ENCODE data around the gene TBC1D22A.
"Not testable (repeated sequence)": the region's sequence is repeated elsewhere in the genome, so short reads cannot be mapped to it uniquely, and the experiment has no call there.

The TBC1D22A gene

GRCh38 chr22:46967445-46968358 lies 205.3 kb downstream of the TBC1D22A start:
- no peak for DNase-seq (ENCODE audit: low read depth in 1 of 2, low spot score in 1 of 2)

DNA sequence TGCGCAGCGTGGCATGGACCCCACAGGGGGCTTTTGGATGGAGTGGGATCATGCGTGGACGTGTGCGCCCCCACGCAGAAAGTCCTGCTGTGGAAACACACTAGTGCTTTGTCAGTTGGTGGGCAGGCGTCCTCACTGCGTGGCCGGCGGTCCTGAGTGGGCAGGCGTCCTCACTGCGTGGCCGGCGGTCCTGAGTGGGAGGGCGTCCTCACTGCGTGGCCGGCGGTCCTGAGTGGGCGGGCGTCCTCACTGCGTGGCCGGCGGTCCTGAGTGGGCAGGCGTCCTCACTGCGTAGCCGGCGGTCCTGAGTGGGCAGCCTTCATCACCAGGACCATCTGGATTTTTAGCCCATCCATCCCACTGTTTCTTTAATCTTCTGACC lies 205.9 kb downstream of the TBC1D22A start:
- no peak for DNase-seq (ENCODE audit: low read depth in 1 of 2, low spot score in 1 of 2)

DNA sequence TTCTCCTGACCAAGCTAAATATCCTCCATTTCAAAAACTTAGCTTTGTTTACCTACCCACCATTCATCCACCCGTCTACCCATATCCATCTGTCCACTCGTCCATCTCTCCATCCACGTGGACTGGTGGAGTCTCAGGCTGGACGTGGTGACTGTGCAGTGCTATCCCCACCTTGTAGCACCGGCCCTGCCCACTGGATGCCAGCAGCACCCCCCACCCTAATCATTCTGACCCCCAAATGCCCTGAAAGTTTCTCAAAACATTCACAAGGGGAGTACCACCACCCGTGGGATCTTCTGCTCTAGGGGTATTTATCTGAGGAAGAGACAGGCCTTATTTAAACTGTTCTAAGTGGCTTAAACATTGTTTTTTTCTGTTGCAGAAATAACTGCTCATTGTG lies 206.4 kb downstream of the TBC1D22A start:
- DNase-seq (ENCODE audit: low read depth in 1 of 2, low spot score in 1 of 2): no peak

DNA sequence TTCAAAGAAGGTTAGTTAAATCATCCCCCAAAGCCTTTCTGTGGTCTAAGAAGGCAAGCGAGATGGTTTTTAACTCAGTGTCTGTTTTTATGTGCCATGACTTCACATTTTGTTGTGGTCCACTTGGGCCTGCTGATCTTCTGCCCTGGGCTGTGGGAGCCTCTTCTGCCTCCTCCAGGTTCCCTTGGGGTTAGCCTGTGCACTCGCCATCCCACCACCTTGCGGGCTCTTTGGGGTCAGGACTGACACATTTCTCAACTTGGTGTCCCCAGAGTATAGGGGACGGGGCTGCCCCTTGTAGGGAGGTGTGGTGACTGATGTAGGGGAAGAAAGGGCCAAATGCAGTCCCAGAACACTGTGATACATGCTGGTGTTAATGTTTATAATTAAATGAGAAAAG lies 207.0 kb downstream of the TBC1D22A start:
- DNase-seq (ENCODE audit: low read depth in 1 of 2, low spot score in 1 of 2): no peak

DNA sequence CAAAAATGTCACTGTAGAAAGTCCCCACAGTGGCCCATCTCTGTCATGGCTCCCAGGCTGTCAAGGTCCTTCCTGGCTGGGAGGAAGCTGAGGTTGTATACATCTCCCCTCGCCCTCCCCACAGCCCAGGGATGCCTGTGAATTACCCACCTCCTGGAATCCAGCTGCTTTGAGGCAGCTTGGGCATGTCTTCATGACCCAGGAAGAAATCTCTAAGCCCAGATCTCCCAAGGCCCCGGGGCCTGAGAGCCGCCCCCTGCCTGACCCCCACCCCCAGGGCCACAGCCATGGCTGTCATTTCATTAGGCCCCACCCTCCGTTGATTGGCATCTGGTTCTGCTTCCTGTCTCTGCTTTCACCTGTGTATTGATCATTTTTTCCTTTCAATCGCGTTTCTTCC lies 207.5 kb downstream of the TBC1D22A start:
- no peak for DNase-seq (ENCODE audit: low read depth in 1 of 2, low spot score in 1 of 2)

- DNase-seq (ENCODE audit: low read depth in 1 of 2, low spot score in 1 of 2): no peak
Observed at GRCh38 chr22:46970411-46971098, 208.1 kb downstream of the TBC1D22A start.

- DNase-seq (ENCODE audit: low read depth in 1 of 2, low spot score in 1 of 2): no peak
Observed at GRCh38 chr22:46971099-46971763, 208.8 kb downstream of the TBC1D22A start.

DNA sequence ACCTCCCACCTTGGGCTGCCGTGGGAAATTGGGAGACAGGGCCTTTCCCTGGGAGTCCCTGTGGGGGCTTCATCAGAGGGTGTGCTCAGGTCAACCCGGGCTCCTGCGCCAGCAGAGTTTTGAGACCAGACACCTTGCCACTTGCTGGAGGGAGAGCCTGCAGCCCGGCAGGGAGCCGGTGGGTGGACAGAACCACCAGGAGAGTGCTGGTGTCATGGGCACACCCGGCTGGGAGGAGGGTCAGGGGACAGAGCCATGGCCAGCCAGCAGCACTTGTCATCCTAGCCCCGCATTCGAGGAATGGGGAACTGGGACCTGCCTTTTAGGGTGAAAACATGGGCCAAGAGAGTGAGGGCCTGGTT lies 209.3 kb downstream of the TBC1D22A start:
- no peak for DNase-seq (ENCODE audit: low read depth in 1 of 2, low spot score in 1 of 2)

DNA sequence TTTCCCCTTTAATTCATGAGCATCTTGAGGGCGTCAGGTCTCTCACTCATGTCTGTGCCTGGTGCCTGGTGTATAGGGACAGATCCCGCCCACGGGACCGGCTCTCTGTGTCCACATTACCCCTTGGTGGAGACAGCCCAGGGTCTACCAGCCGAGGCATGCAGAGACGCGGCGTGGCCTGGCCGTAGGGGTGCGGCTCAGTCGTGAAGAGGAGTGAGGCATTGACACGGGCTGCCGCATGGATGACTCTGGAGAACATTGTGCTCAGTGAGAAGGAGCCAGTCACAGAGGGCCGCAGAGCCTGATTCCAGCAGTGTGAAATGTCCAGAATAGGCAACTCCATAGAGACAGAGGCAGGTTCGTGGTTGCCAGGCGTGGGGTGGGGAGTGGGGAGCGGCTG lies 209.8 kb downstream of the TBC1D22A start:
- DNase-seq (ENCODE audit: low read depth in 1 of 2, low spot score in 1 of 2): no peak

DNA sequence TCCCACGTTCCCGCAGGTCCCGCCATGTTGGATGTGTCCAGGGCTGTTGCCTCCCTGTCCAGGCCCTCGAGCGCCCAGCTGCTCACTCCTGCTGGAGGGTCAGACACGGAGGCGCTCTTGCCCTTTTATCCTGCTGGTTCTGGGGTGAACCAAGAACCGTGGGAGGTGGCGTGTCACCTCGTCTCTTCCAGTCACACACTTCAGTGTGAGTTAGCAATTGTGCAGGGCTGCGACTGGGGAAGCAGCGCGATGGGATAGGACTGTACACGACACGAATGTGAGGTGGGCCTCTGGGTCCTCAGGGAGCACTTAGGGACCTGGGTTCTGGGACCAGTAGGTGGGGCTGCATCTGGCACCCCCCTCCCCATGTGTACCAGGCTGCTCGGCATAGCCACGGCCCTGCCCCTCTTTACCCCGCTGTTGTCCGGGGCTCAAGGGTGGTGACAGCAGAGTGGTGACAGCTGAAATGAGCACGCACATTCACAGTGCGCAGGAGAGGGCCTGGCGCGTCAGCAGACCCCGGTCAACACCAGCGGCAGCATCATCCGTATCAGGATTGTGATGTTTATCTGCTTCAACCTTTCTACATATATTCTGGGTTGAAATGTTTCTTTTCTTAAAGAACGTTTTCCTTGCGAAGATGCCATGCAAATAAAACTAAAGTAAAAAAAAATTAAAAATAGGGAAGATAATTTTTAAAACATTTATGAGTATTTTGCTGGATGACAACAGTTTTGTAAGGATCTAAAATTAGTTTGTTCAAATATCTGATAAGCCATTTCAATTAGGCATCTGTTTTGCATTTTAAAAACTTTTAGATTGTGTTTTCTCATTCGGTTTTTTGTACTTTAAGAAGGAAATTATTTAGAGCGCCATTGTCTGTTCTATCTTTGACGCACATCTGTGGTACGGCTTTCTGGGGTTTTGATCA lies 210.7 kb downstream of the TBC1D22A start:
- DNase-seq (ENCODE audit: low read depth in 1 of 2, low spot score in 1 of 2): no peak

GRCh38 chr22:46974077-46974476 lies 211.6 kb downstream of the TBC1D22A start:
- no peak for DNase-seq (ENCODE audit: low read depth in 1 of 2, low spot score in 1 of 2)

DNA sequence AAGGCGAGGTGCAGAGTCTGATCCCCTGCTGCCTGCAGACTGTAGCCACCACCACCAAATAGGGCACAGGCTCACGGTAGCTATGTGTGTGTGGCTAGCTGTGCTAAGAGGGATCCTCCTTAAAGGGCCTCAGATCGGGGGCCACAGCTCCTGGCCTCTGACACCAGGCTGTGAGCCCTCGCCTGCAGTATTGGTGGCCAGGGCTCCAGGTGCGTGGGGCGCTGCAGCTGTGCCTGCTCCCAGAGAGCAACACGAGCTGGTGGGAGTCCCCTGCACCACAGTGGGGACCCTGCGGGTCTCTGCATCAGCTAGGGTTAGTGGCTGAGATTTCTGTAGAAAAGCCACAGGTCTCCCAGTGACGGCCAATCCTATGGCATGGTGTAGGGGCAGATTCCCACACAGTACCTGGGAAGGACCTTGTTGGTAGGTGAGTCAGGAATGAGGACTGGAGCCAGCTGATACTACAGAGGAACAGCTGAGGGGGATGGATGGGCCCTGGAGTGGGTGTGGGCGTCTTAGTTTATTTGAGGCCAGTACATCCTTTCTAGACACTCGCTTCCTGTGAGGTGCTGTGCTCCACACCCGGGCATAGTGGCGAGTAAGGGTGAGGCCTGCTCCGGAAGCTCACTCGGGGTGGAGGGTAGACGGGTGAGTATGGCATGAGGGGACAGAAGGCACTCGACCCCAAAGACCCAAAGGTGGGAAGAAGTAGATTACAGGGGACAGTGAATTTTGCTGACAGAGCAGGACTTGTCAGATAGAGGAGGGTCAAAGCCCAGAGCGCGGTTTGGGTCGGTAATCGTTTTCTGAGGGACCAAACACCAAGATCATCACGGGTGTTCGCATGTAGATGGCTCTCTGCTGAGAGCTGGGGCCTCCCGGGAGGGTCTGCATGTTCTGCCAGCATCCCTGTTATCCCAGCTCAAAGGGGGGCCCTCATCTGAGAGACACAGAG lies 212.5 kb downstream of the TBC1D22A start:
- DNase-seq (ENCODE audit: low read depth in 1 of 2, low spot score in 1 of 2): no peak

GRCh38 chr22:46976143-46976542 lies 213.7 kb downstream of the TBC1D22A start:
- DNase-seq (ENCODE audit: low read depth in 1 of 2, low spot score in 1 of 2): no peak

DNA sequence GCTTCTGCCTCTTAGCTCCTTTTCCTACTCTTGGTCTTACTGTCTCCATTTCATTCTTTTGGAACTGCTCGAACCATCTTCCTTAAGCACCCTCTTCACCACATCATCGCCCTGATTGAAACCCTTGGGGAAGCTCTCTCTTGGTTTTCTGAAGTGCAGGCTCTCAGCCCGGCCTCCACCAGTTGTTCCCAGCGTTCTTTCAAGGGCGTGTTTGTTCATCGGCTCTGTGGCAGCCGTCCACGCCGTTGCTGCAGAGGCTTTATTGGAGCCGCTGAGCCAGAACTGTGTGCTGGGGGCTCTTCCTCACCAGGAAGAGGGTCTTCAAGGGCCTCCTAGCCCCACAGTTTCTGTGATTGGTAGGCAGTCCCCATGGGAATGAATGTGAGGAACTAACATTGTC lies 214.1 kb downstream of the TBC1D22A start:
- no peak for DNase-seq (ENCODE audit: low read depth in 1 of 2, low spot score in 1 of 2)

GRCh38 chr22:46977656-46978343 lies 215.3 kb downstream of the TBC1D22A start:
- DNase-seq (ENCODE audit: low read depth in 1 of 2, low spot score in 1 of 2): no peak

GRCh38 chr22:46978668-46979067 lies 216.2 kb downstream of the TBC1D22A start:
- DNase-seq (ENCODE audit: low read depth in 1 of 2, low spot score in 1 of 2): not testable (repeated sequence)

GRCh38 chr22:46979506-46979905 lies 217.1 kb downstream of the TBC1D22A start:
- DNase-seq (ENCODE audit: low read depth in 1 of 2, low spot score in 1 of 2): no peak

DNA sequence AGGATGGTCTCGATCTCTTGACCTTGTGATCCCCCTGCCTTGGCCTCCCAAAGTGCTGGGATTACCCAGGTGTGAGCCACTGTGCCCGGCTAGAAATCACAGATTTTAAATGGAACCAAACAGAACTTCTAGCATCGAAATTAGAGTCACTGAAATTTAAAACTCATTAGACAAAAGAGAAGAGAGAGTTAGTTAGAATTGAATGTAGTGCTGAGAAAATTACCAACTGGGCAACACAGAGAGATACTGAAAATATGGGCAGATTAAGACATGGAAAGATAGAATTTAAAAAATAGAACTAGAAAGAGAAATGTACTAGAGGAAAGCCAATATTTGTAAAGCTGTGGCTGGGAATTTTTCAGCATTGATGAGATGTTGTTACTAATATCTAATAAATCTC lies 217.9 kb downstream of the TBC1D22A start:
- DNase-seq (ENCODE audit: low read depth in 1 of 2, low spot score in 1 of 2): no peak

GRCh38 chr22:46982635-46983034 lies 220.2 kb downstream of the TBC1D22A start:
- no peak for DNase-seq (ENCODE audit: low read depth in 1 of 2, low spot score in 1 of 2)
